Nephron (organoid): ENCODE data around the gene YOD1.

Experiments used
- H3K27ac Mint-ChIP-seq, 3 experiments: 2 replicates each; pipeline ENCODE4 v1.8.0; 2020; ENCODE audit warnings: mixed read lengths in 3 of 3, mild to moderate bottlenecking in 2 of 3, moderate library complexity in 1 of 3
- H3K27me3 Mint-ChIP-seq: 2 replicates; pipeline ENCODE4 v1.8.0; 2021; ENCODE audit warnings: low read depth, mild to moderate bottlenecking, moderate library complexity, mixed read lengths
- H3K36me3 Mint-ChIP-seq: 2 replicates; pipeline ENCODE4 v1.8.0; 2020; ENCODE audit warnings: low read depth, mixed read lengths
- H3K4me1 Mint-ChIP-seq: 2 replicates; pipeline ENCODE4 v1.8.0; 2020; ENCODE audit warnings: mixed read lengths
- H3K4me3 Mint-ChIP-seq, 3 experiments: 2 replicates each; pipeline ENCODE4 v1.8.0; 2020; ENCODE audit warnings: mild to moderate bottlenecking in 3 of 3, mixed read lengths in 3 of 3, moderate library complexity in 2 of 3
- H3K9me3 Mint-ChIP-seq: 2 replicates; pipeline ENCODE4 v1.8.0; 2020; ENCODE audit warnings: mixed read lengths
- CTCF ChIP-seq, 3 experiments: fragments of 200-600 bp; sonication (generic); IDR thresholded peaks; one replicate each; pipeline ENCODE4 v1.5.0; 2021; ENCODE audit warnings: antibody characterized with exemption in 3 of 3; ENCODE audit not compliant: unreplicated experiment in 3 of 3

Gene YOD1

GRCh38 chr1:207081806-207082205, 30.8 kb upstream of the YOD1 start:
- H3K36me3 Mint-ChIP-seq: no peaks in the 10 kb centered on the region
- H3K27ac Mint-ChIP-seq: no peak overlapping the region
- H3K27me3 Mint-ChIP-seq: peaks cover 6% of the 10 kb centered on the region
- no peak for TF ChIP-seq CTCF (IDR thresholded peaks at IDR 0.05; ENCODE audit: unreplicated experiment in 3 of 3)
- H3K4me3 Mint-ChIP-seq: no peak overlapping the region
- H3K4me1 Mint-ChIP-seq: peaks cover 13% of the 10 kb centered on the region
- no peaks in the 10 kb centered on the region for H3K9me3 Mint-ChIP-seq

DNA sequence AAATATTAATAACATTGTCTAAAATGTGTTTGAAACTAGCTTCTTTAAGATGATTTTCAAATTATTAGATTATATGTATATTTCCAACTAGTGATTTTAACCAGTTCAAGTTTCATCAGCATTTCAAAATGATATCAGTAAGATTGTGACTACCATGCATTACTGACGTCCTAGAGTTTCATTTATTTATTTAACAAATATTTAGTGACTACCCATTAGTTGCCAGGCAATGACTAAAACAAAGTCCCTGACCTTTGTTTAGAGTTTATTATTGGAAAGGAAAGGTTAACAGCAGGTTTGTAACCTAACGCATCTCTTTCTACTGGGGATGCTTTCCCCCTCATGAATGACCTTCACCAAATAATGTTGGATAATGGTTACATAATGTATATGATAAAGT, 30.1 kb upstream of the YOD1 start:
- Mint-ChIP-seq H3K27ac (no peak overlapping the region), H3K27me3 (peaks cover 6% of the 10 kb centered on the region), H3K4me3 (no peak overlapping the region), H3K9me3 (no peaks in the 10 kb centered on the region), H3K4me1 (peaks cover 9% of the 10 kb centered on the region), H3K36me3 (no peaks in the 10 kb centered on the region)
- TF ChIP-seq CTCF (IDR thresholded peaks at IDR 0.05; ENCODE audit: unreplicated experiment in 3 of 3): no peak

DNA sequence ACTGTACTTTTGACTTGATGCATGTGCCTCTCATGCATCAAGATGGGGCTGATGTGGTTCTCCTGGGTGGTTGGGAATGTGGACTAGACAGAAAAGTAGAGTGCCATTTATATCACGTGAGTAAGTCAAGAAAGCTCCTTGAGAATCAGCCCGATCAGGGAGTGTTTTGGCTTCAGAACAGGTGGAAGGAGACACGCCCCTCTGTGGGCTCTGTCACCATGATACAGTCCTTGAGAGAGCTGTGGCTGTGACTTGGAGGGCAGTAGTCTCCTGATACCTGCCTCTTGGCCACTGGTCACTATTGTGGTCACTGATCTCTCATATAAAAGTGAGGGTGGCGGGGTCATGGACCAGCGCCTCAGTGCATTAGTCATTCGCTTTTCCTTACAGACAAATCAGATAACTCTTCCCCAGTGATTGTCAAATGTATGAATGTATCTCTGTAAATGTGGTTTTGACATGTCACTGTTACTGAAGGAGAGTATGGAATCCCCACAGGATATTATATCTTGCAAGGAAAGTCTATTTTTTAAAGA, 28.8 kb upstream of the YOD1 start:
- Mint-ChIP-seq H3K27me3 (peaks cover 4% of the 10 kb centered on the region), H3K36me3 (no peaks in the 10 kb centered on the region), H3K27ac (no peak overlapping the region), H3K9me3 (no peaks in the 10 kb centered on the region), H3K4me3 (no peak overlapping the region), H3K4me1 (peaks cover 5% of the 10 kb centered on the region)
- TF ChIP-seq CTCF (IDR thresholded peaks at IDR 0.05; ENCODE audit: unreplicated experiment in 3 of 3): no peak

- no peak for TF ChIP-seq CTCF (IDR thresholded peaks at IDR 0.05; ENCODE audit: unreplicated experiment in 3 of 3)
- H3K4me3 Mint-ChIP-seq: no peak overlapping the region
- H3K4me1 Mint-ChIP-seq: no peaks in the 10 kb centered on the region
- H3K9me3 Mint-ChIP-seq: no peaks in the 10 kb centered on the region
- H3K27ac Mint-ChIP-seq: no peak overlapping the region
- H3K36me3 Mint-ChIP-seq: no peaks in the 10 kb centered on the region
- H3K27me3 Mint-ChIP-seq: no peaks in the 10 kb centered on the region
Observed at GRCh38 chr1:207078578-207079132, 27.6 kb upstream of the YOD1 start.

GRCh38 chr1:207077470-207078377, 26.7 kb upstream of the YOD1 start:
- no peaks in the 10 kb centered on the region for H3K36me3 Mint-ChIP-seq
- H3K27ac Mint-ChIP-seq: no peak overlapping the region
- H3K4me1 Mint-ChIP-seq: no peaks in the 10 kb centered on the region
- no peaks in the 10 kb centered on the region for H3K9me3 Mint-ChIP-seq
- H3K4me3 Mint-ChIP-seq: no peak overlapping the region
- H3K27me3 Mint-ChIP-seq: peaks cover 5% of the 10 kb centered on the region
- TF ChIP-seq CTCF (IDR thresholded peaks at IDR 0.05; ENCODE audit: unreplicated experiment in 3 of 3): peak; percentile 88 to 92 (median 88)
